ENCODE results near the gene FRAS1.

DNA sequence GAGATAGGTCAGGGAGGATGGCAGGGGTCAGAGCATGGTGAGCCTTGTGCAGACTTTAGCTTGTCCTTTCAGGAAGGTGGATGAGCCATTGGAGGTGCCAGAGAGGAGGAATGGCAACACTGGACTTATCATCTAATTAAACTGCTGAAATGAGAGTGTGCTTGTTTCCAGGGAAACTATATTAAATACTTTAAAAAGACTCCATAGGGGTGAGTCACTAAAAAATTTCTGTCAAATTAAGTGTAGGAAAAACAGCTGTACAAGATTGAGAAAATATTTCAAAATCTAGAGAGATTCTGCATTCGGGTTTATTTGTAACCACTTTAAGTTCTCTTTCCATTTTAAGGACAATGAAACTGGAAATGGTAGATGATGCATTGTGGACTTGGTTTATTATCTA is 11.4 kb downstream of the FRAS1 start:
- TF ChIP-seq, protein P1, sequence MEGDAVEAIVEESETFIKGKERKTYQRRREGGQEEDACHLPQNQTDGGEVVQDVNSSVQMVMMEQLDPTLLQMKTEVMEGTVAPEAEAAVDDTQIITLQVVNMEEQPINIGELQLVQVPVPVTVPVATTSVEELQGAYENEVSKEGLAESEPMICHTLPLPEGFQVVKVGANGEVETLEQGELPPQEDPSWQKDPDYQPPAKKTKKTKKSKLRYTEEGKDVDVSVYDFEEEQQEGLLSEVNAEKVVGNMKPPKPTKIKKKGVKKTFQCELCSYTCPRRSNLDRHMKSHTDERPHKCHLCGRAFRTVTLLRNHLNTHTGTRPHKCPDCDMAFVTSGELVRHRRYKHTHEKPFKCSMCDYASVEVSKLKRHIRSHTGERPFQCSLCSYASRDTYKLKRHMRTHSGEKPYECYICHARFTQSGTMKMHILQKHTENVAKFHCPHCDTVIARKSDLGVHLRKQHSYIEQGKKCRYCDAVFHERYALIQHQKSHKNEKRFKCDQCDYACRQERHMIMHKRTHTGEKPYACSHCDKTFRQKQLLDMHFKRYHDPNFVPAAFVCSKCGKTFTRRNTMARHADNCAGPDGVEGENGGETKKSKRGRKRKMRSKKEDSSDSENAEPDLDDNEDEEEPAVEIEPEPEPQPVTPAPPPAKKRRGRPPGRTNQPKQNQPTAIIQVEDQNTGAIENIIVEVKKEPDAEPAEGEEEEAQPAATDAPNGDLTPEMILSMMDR (IDR thresholded peaks at IDR 0.05; ENCODE audit: poor library complexity, severe bottlenecking), result no peak
- TF ChIP-seq, protein P2, sequence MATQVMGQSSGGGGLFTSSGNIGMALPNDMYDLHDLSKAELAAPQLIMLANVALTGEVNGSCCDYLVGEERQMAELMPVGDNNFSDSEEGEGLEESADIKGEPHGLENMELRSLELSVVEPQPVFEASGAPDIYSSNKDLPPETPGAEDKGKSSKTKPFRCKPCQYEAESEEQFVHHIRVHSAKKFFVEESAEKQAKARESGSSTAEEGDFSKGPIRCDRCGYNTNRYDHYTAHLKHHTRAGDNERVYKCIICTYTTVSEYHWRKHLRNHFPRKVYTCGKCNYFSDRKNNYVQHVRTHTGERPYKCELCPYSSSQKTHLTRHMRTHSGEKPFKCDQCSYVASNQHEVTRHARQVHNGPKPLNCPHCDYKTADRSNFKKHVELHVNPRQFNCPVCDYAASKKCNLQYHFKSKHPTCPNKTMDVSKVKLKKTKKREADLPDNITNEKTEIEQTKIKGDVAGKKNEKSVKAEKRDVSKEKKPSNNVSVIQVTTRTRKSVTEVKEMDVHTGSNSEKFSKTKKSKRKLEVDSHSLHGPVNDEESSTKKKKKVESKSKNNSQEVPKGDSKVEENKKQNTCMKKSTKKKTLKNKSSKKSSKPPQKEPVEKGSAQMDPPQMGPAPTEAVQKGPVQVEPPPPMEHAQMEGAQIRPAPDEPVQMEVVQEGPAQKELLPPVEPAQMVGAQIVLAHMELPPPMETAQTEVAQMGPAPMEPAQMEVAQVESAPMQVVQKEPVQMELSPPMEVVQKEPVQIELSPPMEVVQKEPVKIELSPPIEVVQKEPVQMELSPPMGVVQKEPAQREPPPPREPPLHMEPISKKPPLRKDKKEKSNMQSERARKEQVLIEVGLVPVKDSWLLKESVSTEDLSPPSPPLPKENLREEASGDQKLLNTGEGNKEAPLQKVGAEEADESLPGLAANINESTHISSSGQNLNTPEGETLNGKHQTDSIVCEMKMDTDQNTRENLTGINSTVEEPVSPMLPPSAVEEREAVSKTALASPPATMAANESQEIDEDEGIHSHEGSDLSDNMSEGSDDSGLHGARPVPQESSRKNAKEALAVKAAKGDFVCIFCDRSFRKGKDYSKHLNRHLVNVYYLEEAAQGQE (IDR thresholded peaks at IDR 0.05; ENCODE audit: borderline replicate concordance), result no peak
- no peak for TF ChIP-seq EP300 (conservative IDR thresholded peaks at IDR 0.05; ENCODE audit: poor library complexity, severe bottlenecking)
- no peak for TF ChIP-seq TAF1 (IDR thresholded peaks at IDR 0.05; ENCODE audit: low read depth)

Data from neural cell (in vitro differentiated cells).